ENCODE measurements around the gene NEDD4.
A peak's percentile ranks its signal among the peaks of the same experiment; 100 is the strongest.
"Not testable (repeated sequence)": the region's sequence is repeated elsewhere in the genome, so short reads cannot be mapped to it uniquely, and the experiment has no call there.

The NEDD4 gene

DNA sequence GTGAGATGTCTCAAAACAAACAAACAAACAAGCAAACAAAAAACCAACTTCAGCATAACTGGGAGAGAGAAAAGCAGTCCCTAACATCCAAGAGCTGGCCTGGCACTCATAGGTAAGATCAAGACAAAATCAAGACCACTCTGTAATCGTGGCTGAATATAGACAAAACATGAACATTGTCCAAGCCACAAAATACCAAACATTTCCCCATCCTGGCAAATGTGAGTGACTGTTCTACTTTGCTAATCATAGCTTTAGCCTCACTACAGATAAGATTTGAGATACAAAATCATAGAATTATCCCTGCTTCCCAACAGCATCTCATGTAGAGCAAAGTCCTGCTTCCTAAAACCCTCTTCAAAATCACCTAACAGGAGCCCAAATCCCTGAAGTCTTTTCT is 133.7 kb downstream of the NEDD4 start:
- Mint-ChIP-seq H3K4me1 (no peaks in the 10 kb centered on the region), H3K27me3 (ENCODE audit: low read depth, poor library complexity) (no peaks in the 10 kb centered on the region), H3K36me3 (ENCODE audit: low read depth) (peaks cover 28% of the 10 kb centered on the region), H3K27ac (no peak overlapping the region), H3K4me3 (no peak overlapping the region), H3K9me3 (no peaks in the 10 kb centered on the region)
- no peak for TF ChIP-seq CTCF (IDR thresholded peaks at IDR 0.05)
- no peak for DNase-seq

- TF ChIP-seq CTCF (IDR thresholded peaks at IDR 0.05), result no peak
- Mint-ChIP-seq H3K4me3 (no peak overlapping the region), H3K36me3 (ENCODE audit: low read depth) (peaks cover 28% of the 10 kb centered on the region), H3K27me3 (ENCODE audit: low read depth, poor library complexity) (no peaks in the 10 kb centered on the region), H3K27ac (no peak overlapping the region), H3K4me1 (no peaks in the 10 kb centered on the region), H3K9me3 (no peaks in the 10 kb centered on the region)
- DNase-seq, result no peak
Measured at GRCh38 chr15:55858661-55859060, 134.8 kb downstream of the NEDD4 start.

DNA sequence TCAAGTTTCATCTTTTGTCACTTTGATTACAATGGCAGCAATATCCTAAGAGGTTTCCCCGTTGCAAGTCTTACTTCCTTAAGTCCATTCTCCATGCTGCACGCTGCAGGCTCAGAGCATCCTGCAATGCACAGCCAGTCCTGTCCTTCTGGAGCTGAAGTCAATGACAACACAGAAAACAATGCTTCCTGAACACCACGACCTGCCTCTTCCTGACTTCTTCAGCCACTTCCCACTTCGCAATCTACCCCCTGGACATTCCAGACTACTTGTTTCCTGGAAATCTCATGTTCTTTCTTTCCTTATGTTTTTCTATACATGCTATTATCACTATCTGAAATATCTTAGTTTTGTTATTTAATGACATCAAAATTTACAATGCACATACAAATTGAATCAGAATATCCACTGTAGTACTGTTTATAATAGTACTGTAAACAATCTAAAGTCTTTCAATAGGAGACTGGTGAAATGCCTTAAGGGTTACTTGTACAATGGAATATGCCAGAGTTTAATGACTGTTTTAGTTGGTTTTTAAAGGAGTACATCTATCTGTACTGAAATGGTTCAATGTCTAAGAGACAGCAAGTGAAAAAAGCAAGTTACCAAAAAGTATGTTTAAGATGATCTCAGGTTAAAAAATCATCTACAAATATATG is 136.8 kb downstream of the NEDD4 start:
- H3K9me3 Mint-ChIP-seq, result no peaks in the 10 kb centered on the region
- no peak for DNase-seq
- TF ChIP-seq CTCF (IDR thresholded peaks at IDR 0.05), result no peak
- no peak overlapping the region for H3K27ac Mint-ChIP-seq
- no peaks in the 10 kb centered on the region for H3K27me3 Mint-ChIP-seq (ENCODE audit: low read depth, poor library complexity)
- H3K36me3 Mint-ChIP-seq (ENCODE audit: low read depth), result peaks cover 30% of the 10 kb centered on the region
- H3K4me3 Mint-ChIP-seq, result no peak overlapping the region
- H3K4me1 Mint-ChIP-seq, result no peaks in the 10 kb centered on the region

- DNase-seq, result no peak
- Mint-ChIP-seq H3K27ac (no peak overlapping the region), H3K9me3 (no peaks in the 10 kb centered on the region), H3K36me3 (ENCODE audit: low read depth) (peaks cover 17% of the 10 kb centered on the region), H3K4me3 (no peak overlapping the region), H3K27me3 (ENCODE audit: low read depth, poor library complexity) (no peaks in the 10 kb centered on the region), H3K4me1 (no peaks in the 10 kb centered on the region)
- no peak for TF ChIP-seq CTCF (IDR thresholded peaks at IDR 0.05)
Measured at GRCh38 chr15:55853134-55853533, 140.3 kb downstream of the NEDD4 start.

DNA sequence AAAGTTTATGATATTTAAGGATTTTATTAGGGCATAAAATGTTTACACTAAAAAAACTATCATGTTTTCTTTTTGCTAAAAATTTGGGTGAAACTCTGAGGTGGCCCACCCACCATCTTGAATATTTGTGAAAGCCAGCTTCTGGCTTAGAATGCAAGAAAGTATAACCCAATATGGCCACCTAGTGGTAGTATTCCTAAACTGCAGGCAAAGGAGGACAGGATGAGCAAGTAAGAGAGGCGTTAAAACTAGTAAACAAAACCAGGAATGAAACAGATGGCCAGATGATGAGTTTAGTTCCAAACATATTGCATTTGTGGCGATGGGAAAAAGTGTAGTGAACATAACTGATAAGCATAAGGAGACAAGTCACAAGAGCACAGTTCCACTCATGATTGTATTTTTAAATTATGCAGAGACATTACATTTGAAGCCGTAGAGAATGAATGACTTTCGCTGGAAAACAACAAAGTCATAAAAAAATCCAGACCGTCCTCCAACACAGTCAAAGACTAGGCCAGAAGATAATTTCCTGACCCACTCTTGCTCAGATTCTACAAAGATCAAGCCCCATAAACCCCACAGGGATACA is 147.2 kb downstream of the NEDD4 start:
- peak; percentile 94 for TF ChIP-seq CTCF (IDR thresholded peaks at IDR 0.05)
- peak; percentile 61 for DNase-seq
- Mint-ChIP-seq H3K4me1 (peaks cover 6% of the 10 kb centered on the region), H3K9me3 (peaks cover 19% of the 10 kb centered on the region), H3K27me3 (ENCODE audit: low read depth, poor library complexity) (no peaks in the 10 kb centered on the region), H3K27ac (no peak overlapping the region), H3K4me3 (no peak overlapping the region), H3K36me3 (ENCODE audit: low read depth) (peaks cover 34% of the 10 kb centered on the region)

DNA sequence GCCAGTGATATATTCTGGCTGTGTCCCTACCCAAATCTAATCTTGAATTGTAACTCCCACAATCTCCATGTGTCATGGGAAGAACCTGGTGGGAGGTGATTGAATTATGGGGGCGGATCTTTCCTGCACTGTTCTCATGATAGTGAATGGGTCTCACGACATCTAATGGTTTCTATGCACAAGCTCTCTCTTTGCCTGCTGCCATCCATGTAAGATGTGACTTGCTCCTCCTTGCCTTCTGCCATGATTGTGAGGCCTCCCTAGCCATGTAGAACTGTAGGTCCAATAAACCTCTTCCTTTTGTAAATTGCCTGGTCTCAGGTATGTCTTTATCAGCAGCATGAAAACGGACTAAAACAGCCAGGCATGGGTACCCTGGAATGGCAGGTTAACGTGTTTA is 150.5 kb downstream of the NEDD4 start:
- not testable (repeated sequence) for H3K4me1 Mint-ChIP-seq; H3K27ac Mint-ChIP-seq; H3K27me3 Mint-ChIP-seq (ENCODE audit: low read depth, poor library complexity)

More for the DNA sequence above, 150.5 kb downstream of the NEDD4 start:
- DNase-seq, H3K4me3 Mint-ChIP-seq: not testable (repeated sequence)
- Mint-ChIP-seq H3K36me3 (ENCODE audit: low read depth) (peaks cover 44% of the 10 kb centered on the region), H3K9me3 (peaks cover 23% of the 10 kb centered on the region)
